Measurements from ENCODE around the gene FARS2. TPM values are rescaled to one million over a fixed set of nuclear protein-coding genes. Genes with fewer than 3 reads are reported as not detected.

The FARS2 gene
- total and polyA plus RNA-seq, 9 of the 15 experiments (the other 6 are each of a cell fraction or from before 2014, with no cell fraction given): 16.5 to 62.2 (median 27.0) TPM

- Histone ChIP-seq H3K9me3 (replicated peaks; ENCODE audit: control insufficient read depth, insufficient read depth, low read depth, low read length) (no peaks in the 10 kb centered on the region), H3K9me1 (ENCODE audit: control insufficient read depth, insufficient read depth, low read length) (no peaks in the 10 kb centered on the region), H3K36me3 (ENCODE audit: control insufficient read depth, insufficient read depth, low read length) (no peaks in the 10 kb centered on the region), H3K27ac (ENCODE audit: extremely low read depth, low read depth, low read length) (no peak overlapping the region), H3K79me2 (ENCODE audit: control insufficient read depth, insufficient read depth, low read length) (no peaks in the 10 kb centered on the region), H3K4me1 (replicated peaks in 1 of 2; ENCODE audit: control insufficient read depth in 2 of 2, insufficient read depth in 2 of 2, low read length in 2 of 2) (peaks cover 0 to 10% of the 10 kb centered on the region in 2 experiments; a peak in 2 of 5 replicates), H4K20me1 (replicated peaks; ENCODE audit: control insufficient read depth, insufficient read depth, low read length) (no peaks in the 10 kb centered on the region), H2AFZ (ENCODE audit: low read depth, low read length) (no peak overlapping the region), H3K4me3 (no peak overlapping the region), H3K4me2 (ENCODE audit: insufficient read depth, low read length) (no peak overlapping the region), H3K9ac (ENCODE audit: insufficient read depth in 1 of 2, low read depth in 2 of 2, low read length in 2 of 2) (no peak overlapping the region), H3K27me3 (ENCODE audit: control insufficient read depth in 2 of 2, insufficient read depth in 2 of 2, low read length in 2 of 2) (no peaks in the 10 kb centered on the region)
- no peak for TF ChIP-seq ZNF764 (CRISPR knock-in tag; IDR thresholded peaks at IDR 0.05; ENCODE audit: low read depth)
- TF ChIP-seq, protein P1, sequence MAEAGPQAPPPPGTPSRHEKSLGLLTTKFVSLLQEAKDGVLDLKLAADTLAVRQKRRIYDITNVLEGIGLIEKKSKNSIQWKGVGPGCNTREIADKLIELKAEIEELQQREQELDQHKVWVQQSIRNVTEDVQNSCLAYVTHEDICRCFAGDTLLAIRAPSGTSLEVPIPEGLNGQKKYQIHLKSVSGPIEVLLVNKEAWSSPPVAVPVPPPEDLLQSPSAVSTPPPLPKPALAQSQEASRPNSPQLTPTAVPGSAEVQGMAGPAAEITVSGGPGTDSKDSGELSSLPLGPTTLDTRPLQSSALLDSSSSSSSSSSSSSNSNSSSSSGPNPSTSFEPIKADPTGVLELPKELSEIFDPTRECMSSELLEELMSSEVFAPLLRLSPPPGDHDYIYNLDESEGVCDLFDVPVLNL (CRISPR knock-in tag; IDR thresholded peaks at IDR 0.05; ENCODE audit: low read depth): no peak
- no peak for TF ChIP-seq U2AF2 (optimal IDR thresholded peaks at IDR 0.05; ENCODE audit: low read depth, low read length)
- TF ChIP-seq PBX2 (CRISPR knock-in tag; IDR thresholded peaks at IDR 0.05; ENCODE audit: low read depth): no peak
- no peak for TF ChIP-seq PBX2 (tag; conservative IDR thresholded peaks at IDR 0.05; ENCODE audit: low read depth)
- no peak for TF ChIP-seq ZNF57 (CRISPR knock-in tag; IDR thresholded peaks at IDR 0.05)
- no peak for TF ChIP-seq ZNF280A (IDR thresholded peaks at IDR 0.05; ENCODE audit: low read depth, partially characterized antibody)
- TF ChIP-seq MCM5 (IDR thresholded peaks at IDR 0.05; ENCODE audit: low read depth): no peak
- no peak for TF ChIP-seq MYNN (IDR thresholded peaks at IDR 0.05)
- no peak for TF ChIP-seq MYNN (CRISPR knock-in tag; IDR thresholded peaks at IDR 0.05)
- TF ChIP-seq ZNF12 (CRISPR knock-in tag; IDR thresholded peaks at IDR 0.05): no peak
- no peak for TF ChIP-seq KDM4B (IDR thresholded peaks at IDR 0.05; ENCODE audit: borderline replicate concordance in 2 of 2, low read depth in 1 of 2)
- TF ChIP-seq ZNF24 (IDR thresholded peaks at IDR 0.05): no peak
- no peak for FAIRE-seq
- DNase-seq (ENCODE audit: extremely low read depth in 1 of 4, low spot score in 3 of 4): no peak
- no TSS peak for BruUV-seq (replicated peaks)
- in situ Hi-C loops (cut with MboI) (no loop called here), intact Hi-C loops (cut with micrococcal nuclease) (no loop called here)
- 81% methylated on average over 4 of the region's 8 CpGs for WGBS (ENCODE audit: insufficient coverage, low coverage, missing lambda C conversion rate)
- ATAC-seq: no peak
- POLR2A ChIA-PET: interaction anchor here (1.2 kb wide), 1 partner anchor 12 kb away, joined by 6 read pairs; no protein-coding TSS in a partner anchor
- CTCF ChIA-PET (ENCODE audit: low intra/inter-chr PET ratio): no interaction called here
These were observed 275.8 kb downstream of the FARS2 start for GRCh38 chr6:5537132-5537531.
